OCI-LY7 (cell line): ENCODE data around the gene NAPG.

ENCODE experiments used
- CTCF ChIP-seq: fragments of 200-600 bp; sonication (generic); conservative IDR thresholded peaks from 2 replicates; pipeline ENCODE4 v1.5.1; 2014; ENCODE audit warnings: mild to moderate bottlenecking, antibody characterized with exemption, low read length, moderate library complexity, mixed read lengths
- EZH2phosphoT487 ChIP-seq: fragments of 200-600 bp; sonication (generic); IDR thresholded peaks from 2 replicates; pipeline ENCODE4 v1.6.1; 2018; ENCODE audit warnings: low read depth, borderline replicate concordance, mild to moderate bottlenecking, mixed run types, antibody characterized with exemption, low read length, moderate library complexity, mixed read lengths

- no peak for TF ChIP-seq CTCF
- no peak for TF ChIP-seq EZH2phosphoT487
Observed at GRCh38 chr18:10476338-10476791, 49.5 kb upstream of the NAPG start.
